ENCODE measurements around the gene FTCD. TPM values are rescaled to one million over a fixed set of nuclear protein-coding genes. Genes with fewer than 3 reads are reported as not detected.

FTCD gene
- total RNA-seq, 1 donor: 0.36 TPM

GRCh38 chr21:46115441-46116188, 39.8 kb downstream of the FTCD start:
- DNase-seq (ENCODE audit: insufficient read length, low spot score, missing footprints): peak; percentile 66
- Histone ChIP-seq H2AFZ (ENCODE audit: low read length) (no peak overlapping the region), H4K20me1 (ENCODE audit: insufficient read depth, low read length) (peaks cover 44% of the 10 kb centered on the region), H3K27me3 (ENCODE audit: insufficient read depth, low read length) (no peaks in the 10 kb centered on the region), H3K9me3 (ENCODE audit: low read depth, low read length) (peaks cover 2% of the 10 kb centered on the region), H3K4me1 (ENCODE audit: insufficient read depth, low read length) (no peaks in the 10 kb centered on the region), H3K36me3 (ENCODE audit: insufficient read depth, low read length) (peaks cover 96% of the 10 kb centered on the region), H3K4me3 (ENCODE audit: insufficient read depth, low read length) (no peak overlapping the region), H3K4me2 (ENCODE audit: insufficient read depth, low read length) (no peak overlapping the region), H3K79me2 (ENCODE audit: insufficient read depth, low read length) (peaks cover 78% of the 10 kb centered on the region), H3K27ac (ENCODE audit: low read depth, low read length) (peak overlapping the region; percentile 11)
- TF ChIP-seq CTCF (IDR thresholded peaks at IDR 0.05; ENCODE audit: extremely low read depth, low read depth, low read length): no peak

GRCh38 chr21:46114963-46115362, 40.4 kb downstream of the FTCD start:
- Histone ChIP-seq H3K4me1 (ENCODE audit: insufficient read depth, low read length) (no peaks in the 10 kb centered on the region), H3K79me2 (ENCODE audit: insufficient read depth, low read length) (peaks cover 82% of the 10 kb centered on the region), H3K4me3 (ENCODE audit: insufficient read depth, low read length) (no peak overlapping the region), H3K4me2 (ENCODE audit: insufficient read depth, low read length) (no peak overlapping the region), H3K27me3 (ENCODE audit: insufficient read depth, low read length) (no peaks in the 10 kb centered on the region), H3K9me3 (ENCODE audit: low read depth, low read length) (peaks cover 2% of the 10 kb centered on the region), H3K36me3 (ENCODE audit: insufficient read depth, low read length) (peaks cover 94% of the 10 kb centered on the region), H4K20me1 (ENCODE audit: insufficient read depth, low read length) (peaks cover 49% of the 10 kb centered on the region), H2AFZ (ENCODE audit: low read length) (no peak overlapping the region), H3K27ac (ENCODE audit: low read depth, low read length) (no peak overlapping the region)
- peak; percentile 74 for DNase-seq (ENCODE audit: insufficient read length, low spot score, missing footprints)
- no peak for TF ChIP-seq CTCF (IDR thresholded peaks at IDR 0.05; ENCODE audit: extremely low read depth, low read depth, low read length)

GRCh38 chr21:46113497-46114176, 41.7 kb downstream of the FTCD start:
- Histone ChIP-seq H2AFZ (ENCODE audit: low read length) (no peak overlapping the region), H4K20me1 (ENCODE audit: insufficient read depth, low read length) (peaks cover 56% of the 10 kb centered on the region), H3K9me3 (ENCODE audit: low read depth, low read length) (peaks cover 2% of the 10 kb centered on the region), H3K36me3 (ENCODE audit: insufficient read depth, low read length) (peaks cover 92% of the 10 kb centered on the region), H3K4me3 (ENCODE audit: insufficient read depth, low read length) (no peak overlapping the region), H3K27ac (ENCODE audit: low read depth, low read length) (no peak overlapping the region), H3K4me2 (ENCODE audit: insufficient read depth, low read length) (no peak overlapping the region), H3K79me2 (ENCODE audit: insufficient read depth, low read length) (peaks cover 90% of the 10 kb centered on the region), H3K4me1 (ENCODE audit: insufficient read depth, low read length) (no peaks in the 10 kb centered on the region), H3K27me3 (ENCODE audit: insufficient read depth, low read length) (no peaks in the 10 kb centered on the region)
- DNase-seq (ENCODE audit: insufficient read length, low spot score, missing footprints): peak; percentile 38
- TF ChIP-seq CTCF (IDR thresholded peaks at IDR 0.05; ENCODE audit: extremely low read depth, low read depth, low read length): no peak

GRCh38 chr21:46112725-46113215, 42.6 kb downstream of the FTCD start:
- Histone ChIP-seq H3K79me2 (ENCODE audit: insufficient read depth, low read length) (peaks cover 93% of the 10 kb centered on the region), H3K4me1 (ENCODE audit: insufficient read depth, low read length) (no peaks in the 10 kb centered on the region), H4K20me1 (ENCODE audit: insufficient read depth, low read length) (peaks cover 61% of the 10 kb centered on the region), H3K9me3 (ENCODE audit: low read depth, low read length) (peaks cover 2% of the 10 kb centered on the region), H2AFZ (ENCODE audit: low read length) (no peak overlapping the region), H3K4me2 (ENCODE audit: insufficient read depth, low read length) (no peak overlapping the region), H3K4me3 (ENCODE audit: insufficient read depth, low read length) (no peak overlapping the region), H3K36me3 (ENCODE audit: insufficient read depth, low read length) (peaks cover 92% of the 10 kb centered on the region), H3K27ac (ENCODE audit: low read depth, low read length) (no peak overlapping the region), H3K27me3 (ENCODE audit: insufficient read depth, low read length) (no peaks in the 10 kb centered on the region)
- peak; percentile 62 for DNase-seq (ENCODE audit: insufficient read length, low spot score, missing footprints)
- TF ChIP-seq CTCF (IDR thresholded peaks at IDR 0.05; ENCODE audit: extremely low read depth, low read depth, low read length): no peak
